Putamen (tissue), 1 donor: ENCODE results near the gene CFAP52.
"Not testable (repeated sequence)": the region's sequence is repeated elsewhere in the genome, so short reads cannot be mapped to it uniquely, and the experiment has no call there.

ENCODE experiments used
- DNase-seq: peaks from one replicate; pipeline ENCODE4 v3.0.0-alpha.2; 2016; ENCODE audit warnings: low spot score

The CFAP52 gene

GRCh38 chr17:9568957-9569588 lies 7.4 kb upstream of the CFAP52 start:
- no peak for DNase-seq

GRCh38 chr17:9571201-9571600 lies 5.2 kb upstream of the CFAP52 start:
- DNase-seq, result no peak

DNA sequence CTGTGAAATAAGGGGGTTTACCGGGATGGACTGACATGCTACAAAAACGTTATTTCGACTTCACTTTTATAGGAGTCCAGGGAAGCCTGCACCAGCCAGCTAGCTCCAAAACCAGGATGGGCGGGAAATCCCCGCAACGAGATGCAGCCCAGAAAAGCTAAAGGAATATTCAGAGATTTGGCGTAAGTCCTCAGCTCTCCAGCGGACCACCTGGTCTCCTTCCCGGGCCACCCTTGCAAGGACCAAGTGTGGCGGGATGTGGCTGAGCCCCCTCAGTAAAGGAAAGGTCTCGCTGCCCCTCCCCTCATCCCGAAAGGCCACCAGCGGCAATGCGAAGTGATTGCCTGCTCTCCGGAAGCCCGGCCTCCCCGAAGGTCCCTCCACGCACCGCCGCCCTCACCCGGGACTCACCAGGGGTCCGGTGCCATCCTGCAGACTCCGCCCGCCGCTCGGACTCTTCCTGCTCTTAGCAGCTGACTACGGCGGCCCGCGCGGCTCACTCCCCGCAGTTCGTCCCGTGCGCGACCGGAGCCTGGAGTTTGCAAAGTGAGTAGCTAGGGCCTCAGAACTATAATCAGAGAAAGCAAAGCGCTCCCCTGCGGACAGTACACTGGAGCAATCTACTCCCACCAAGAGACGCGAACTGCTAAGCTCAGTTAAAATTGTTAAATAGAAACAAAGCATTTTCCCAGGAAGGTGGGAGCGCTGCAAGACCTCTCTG lies 901 bp upstream of the CFAP52 start, which contains the start of gene STX8:
STX8 (minus strand) TSS at position 440 of the 721 bp plus-strand sequence; CDS start at position 428, 12 bp downstream.
- peak; percentile 81 for DNase-seq

DNA sequence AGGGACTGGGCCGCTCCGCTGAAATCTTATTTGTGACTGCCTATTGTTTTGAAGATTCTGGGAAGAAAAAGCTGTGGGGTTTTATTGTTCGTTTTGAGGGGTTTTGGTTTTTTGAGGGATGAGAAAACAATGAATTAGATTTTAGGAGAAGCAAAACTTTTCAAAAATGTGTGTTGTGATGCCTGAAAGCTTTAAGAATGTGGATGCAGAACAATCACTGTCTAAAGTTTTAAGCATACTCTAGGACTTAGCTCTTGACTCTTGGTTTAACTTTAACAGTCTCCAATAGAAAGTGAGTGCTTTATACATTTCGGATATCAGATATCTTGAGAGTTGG lies 899 bp downstream of the CFAP52 start:
- no peak for DNase-seq

DNA sequence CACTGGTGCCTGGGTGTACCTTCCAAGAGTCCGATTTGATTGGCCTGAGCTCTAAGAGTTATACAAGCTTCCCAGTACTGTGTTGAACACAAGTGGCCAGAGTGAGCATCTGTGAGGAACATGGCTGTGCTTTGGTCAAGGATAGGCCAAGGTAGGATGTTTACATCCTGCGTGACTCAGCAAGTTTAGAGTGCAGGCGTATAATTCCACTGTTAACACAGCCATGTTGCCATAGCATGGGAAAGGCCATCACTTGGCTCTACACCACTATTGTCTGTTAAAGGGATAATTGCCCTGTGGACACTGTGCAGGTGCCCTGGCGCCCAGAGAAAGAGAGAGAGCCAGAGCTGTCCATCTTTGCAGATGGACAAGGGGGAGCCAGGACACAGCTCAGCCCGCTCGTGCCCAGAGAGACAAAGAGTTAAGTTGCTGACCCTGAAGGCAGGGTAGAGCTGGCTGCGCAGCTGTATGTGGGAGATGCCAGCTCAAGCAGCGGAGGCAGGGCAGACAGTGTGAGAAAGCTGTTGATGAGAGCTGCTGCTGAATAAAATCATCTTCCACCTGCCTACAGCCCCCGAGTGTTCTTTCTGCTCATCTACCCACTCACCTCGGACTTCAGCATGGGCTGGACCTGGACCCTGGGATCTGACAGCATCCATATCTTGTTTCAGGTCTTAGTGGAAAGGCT lies 11.7 kb downstream of the CFAP52 start:
- no peak for DNase-seq

GRCh38 chr17:9594065-9594464 lies 17.6 kb downstream of the CFAP52 start:
- no peak for DNase-seq

DNA sequence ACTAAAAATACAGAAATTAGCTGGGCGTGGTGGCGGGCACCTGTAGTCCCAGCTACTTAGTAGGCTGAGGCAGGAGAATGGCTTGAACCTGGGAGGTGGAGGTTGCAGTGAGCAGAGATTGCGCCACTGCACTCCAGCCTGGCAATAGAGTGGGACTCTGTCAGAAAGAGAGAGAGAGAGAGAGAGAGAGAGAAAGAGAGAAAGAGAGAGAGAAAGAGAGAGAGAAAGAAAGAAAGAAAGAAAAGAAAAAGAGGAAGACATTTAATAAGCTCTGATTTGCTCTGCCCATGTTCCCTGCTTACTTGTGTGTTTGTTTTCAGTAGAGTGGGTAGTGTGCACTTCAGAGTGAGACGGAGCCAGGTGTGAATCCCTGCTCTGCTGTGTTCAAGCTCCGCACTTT lies 21.2 kb downstream of the CFAP52 start:
- not testable (repeated sequence) for DNase-seq

DNA sequence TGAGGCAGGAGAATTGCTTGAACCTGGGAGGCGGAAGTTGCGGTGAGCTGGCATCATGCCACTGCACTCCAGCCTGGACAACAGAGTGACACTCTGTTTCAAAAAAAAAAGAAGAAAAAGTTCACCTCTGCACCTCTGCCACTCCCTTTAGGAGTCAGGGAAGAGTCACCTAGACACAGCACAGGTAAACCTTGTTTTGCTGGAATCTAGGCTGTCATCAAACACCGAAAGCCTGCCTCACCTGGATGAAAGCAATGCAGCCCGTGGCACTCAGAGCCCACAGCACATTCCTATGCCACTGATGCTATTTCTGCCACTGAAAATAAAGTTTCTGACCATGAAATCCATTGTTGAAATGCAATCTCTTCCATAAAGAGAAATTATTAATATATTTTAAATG lies 22.2 kb downstream of the CFAP52 start:
- no peak for DNase-seq

DNA sequence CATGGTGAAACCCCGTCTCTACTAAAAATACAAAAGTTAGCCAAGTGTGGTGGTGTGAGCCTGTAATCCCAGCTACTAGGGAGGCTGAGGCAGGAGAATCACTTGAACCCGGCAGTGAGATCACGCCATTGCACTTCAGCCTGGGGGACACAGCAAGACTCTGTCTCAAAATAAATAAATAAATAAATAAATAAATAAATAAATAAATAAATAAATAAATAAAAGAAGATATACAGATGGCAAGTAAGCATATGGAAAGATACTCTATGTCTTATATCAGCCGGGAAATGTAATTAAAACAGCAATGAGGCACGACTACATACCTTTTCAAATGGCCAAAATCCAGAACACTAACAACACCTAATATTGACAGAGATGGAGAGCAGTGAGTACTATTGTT lies 28.1 kb downstream of the CFAP52 start:
- DNase-seq, result not testable (repeated sequence)

GRCh38 chr17:9606453-9606852 lies 30.0 kb downstream of the CFAP52 start:
- DNase-seq, result no peak

DNA sequence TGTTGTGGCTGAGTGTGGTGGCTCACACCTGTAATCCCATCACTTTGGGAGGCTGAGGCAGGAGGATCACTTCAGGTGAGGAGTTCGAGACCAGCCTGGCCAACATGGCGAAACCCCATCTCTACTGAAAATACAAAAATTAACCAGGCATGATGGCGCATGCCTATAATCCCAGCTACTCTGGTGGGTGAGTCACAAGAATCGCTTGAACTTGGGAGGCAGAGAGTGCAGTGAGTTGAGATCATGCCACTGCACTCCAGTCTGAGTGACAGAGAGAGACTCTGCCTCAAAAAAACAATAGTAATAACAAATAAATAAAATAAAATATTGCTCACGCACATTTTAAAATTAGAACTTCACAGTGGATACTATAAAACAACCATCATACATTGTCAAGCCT lies 30.6 kb downstream of the CFAP52 start:
- DNase-seq, result not testable (repeated sequence)

GRCh38 chr17:9611557-9611956 lies 35.1 kb downstream of the CFAP52 start:
- no peak for DNase-seq

GRCh38 chr17:9612006-9612405 lies 35.6 kb downstream of the CFAP52 start:
- no peak for DNase-seq

DNA sequence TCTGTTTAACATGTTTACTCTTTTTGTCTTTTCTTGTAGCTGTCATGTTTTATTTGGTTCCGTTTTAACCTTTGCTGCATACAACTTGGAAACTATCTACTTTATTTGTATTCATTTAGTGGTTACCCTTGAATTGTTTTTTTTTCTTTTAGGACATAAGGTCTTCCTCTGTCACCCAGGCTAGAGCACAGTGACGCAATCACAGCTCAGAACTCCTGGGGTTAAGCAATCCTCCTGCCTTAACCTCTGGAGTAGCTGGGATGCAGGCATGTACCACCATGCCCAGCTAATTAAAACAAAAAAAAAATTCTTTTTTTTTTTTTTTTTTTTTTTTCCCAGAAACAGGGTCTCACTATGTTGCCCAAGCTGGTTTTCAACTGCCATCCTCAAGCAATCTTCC lies 39.0 kb downstream of the CFAP52 start:
- no peak for DNase-seq

GRCh38 chr17:9622961-9623360 lies 46.5 kb downstream of the CFAP52 start:
- no peak for DNase-seq

- DNase-seq, result no peak
Measured at GRCh38 chr17:9628509-9628908, 52.1 kb downstream of the CFAP52 start.

DNA sequence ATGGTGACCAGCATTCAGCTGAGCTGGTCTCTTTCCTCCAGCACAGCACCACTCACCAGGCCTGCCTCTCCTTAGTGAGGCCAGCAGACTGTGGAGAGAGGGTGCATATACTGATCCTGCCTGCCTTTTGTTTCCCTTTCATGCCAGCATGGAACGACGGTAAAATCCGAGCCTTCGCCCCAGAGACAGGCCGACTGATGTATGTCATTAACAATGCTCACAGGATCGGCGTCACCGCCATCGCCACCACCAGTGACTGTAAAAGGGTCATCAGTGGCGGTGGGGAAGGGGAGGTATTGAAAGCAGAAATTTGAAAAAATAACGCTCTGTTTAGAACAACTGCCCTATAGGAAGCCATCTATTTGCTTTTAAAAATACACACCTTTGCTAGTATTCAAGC lies 56.3 kb downstream of the CFAP52 start:
- DNase-seq, result no peak

GRCh38 chr17:9635340-9635739 lies 58.9 kb downstream of the CFAP52 start:
- no peak for DNase-seq

DNA sequence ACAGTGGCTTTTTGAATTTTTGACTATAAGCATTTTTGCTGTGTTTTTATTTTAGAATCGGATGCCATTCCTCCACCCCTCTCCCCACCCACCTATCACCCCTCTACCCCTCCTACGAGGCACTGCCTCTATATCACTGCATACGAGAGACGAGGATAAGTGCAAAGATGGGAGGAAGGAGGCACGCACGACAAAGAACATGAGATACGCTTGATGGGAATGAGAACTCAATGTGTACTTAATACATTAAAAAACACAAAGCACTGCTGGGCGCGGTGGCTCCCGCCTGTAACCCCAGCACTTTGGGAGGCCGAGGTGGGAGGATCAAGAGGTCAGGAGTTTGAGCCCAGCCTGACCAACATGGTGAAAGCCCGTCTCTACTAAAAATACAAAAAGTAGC lies 60.1 kb downstream of the CFAP52 start:
- no peak for DNase-seq

- not testable (repeated sequence) for DNase-seq
Measured at GRCh38 chr17:9640388-9640787, 63.9 kb downstream of the CFAP52 start.

- DNase-seq, result no peak
Measured at GRCh38 chr17:9643611-9644010, 67.2 kb downstream of the CFAP52 start.

DNA sequence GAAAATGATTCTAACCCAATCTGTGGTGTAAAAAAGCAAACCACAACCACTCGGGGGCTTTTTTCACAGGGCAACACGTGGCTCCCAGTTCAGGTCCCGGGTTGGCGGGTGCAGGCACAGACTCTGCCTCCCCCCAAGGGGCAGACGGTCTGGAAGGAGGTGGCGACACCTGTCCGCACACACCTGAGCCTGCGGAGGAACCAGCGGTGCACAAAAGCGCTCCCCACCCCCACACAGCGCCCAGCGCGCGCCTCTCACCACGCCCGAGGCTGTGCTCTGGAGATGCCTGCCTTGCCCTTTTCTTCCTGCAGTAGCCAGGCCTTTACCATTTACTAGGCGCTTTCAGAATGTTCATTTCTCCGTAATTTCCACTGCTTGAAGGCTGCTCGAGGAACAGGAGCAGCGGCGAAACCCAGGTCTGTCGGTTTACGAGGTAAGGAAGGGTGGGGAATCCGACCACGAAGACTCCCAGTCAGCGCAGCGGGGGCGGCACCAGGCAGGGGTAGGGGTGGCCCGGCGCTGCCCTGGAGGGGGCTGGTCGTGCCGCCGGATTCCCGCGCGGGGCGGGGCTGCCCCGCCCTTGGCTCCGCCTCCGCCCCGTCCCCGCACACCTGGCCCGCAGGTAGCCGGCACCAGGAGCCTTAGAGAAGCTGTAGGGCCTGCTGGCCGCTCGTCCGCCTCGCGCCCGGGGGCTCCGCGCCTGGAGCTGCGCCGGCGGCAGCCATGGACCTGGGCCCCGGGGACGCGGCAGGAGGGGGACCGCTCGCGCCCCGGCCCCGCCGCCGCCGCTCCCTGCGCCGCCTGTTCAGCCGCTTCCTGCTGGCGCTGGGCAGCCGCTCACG lies 68.7 kb downstream of the CFAP52 start, which contains the start of gene USP43:
USP43 (plus strand) TSS at position 608 of the 842 bp plus-strand sequence; CDS start at position 724, 116 bp downstream.
- DNase-seq, result peak; percentile 1
